ENCODE measurements around the gene PROKR1. TPM values are rescaled to one million over a fixed set of nuclear protein-coding genes. Genes with fewer than 3 reads are reported as not detected.

Gene PROKR1
- total RNA-seq, 2 donors from 2014 or later, result not detected

DNA sequence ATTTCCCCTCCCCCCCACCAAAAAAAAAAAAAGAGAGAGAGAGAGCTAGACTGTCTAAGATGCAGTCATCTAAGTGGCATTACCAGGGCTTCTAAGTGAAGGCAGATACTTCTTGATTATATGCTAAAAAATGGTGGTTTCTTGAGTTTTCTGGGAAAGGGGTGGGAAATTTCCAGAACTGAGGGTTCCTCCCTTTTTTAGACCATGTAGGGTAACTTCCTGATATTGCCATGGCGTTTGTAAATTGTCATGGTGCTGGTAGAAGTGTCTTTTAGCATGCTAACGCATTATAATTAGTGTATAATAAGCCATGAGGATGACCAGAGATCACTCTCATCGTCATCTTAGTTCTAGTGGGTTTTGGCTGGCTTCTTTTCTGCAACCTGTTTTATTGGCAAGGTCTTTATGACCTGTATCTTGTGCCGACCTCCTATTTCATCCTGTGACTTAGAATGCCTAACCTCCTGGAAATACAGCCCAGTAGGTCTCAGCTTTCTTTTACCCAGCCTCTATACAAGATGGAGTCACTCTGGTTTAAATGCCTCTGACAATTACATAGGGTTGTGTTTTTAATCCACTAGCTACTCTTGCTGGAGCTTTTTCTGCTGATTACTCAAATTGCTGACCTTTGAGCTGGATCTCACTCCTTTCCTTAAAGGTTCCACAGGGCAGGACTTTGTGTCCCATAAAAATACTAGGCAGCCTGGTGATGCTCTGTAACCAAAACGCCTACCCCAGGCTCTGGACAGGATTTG is 30.4 kb upstream of the PROKR1 start:
- no peak for DNase-seq
- Histone ChIP-seq H3K4me3 (no peak overlapping the region), H3K9me3 (peaks cover 0 to 3% (median 0%) of the 10 kb centered on the region in 3 donors), H3K27me3 (no peaks in the 10 kb centered on the region), H3K36me3 (replicated peaks in 1 of 2; ENCODE audit: insufficient read depth in 1 of 2, low read depth in 2 of 2) (no peaks in the 10 kb centered on the region), H3K4me1 (no peaks in the 10 kb centered on the region), H3K27ac (no peak overlapping the region)
- intact Hi-C loops (cut with DNase I), result no loop called here
- no peak for ATAC-seq
- WGBS, 2 donors, result 74 to 78% methylated on average over 5 of the region's 5 CpGs
- TF ChIP-seq, protein P1, sequence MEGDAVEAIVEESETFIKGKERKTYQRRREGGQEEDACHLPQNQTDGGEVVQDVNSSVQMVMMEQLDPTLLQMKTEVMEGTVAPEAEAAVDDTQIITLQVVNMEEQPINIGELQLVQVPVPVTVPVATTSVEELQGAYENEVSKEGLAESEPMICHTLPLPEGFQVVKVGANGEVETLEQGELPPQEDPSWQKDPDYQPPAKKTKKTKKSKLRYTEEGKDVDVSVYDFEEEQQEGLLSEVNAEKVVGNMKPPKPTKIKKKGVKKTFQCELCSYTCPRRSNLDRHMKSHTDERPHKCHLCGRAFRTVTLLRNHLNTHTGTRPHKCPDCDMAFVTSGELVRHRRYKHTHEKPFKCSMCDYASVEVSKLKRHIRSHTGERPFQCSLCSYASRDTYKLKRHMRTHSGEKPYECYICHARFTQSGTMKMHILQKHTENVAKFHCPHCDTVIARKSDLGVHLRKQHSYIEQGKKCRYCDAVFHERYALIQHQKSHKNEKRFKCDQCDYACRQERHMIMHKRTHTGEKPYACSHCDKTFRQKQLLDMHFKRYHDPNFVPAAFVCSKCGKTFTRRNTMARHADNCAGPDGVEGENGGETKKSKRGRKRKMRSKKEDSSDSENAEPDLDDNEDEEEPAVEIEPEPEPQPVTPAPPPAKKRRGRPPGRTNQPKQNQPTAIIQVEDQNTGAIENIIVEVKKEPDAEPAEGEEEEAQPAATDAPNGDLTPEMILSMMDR (IDR thresholded peaks at IDR 0.05), result no peak
- TF ChIP-seq POLR2A (IDR thresholded peaks at IDR 0.05), result no peak

DNA sequence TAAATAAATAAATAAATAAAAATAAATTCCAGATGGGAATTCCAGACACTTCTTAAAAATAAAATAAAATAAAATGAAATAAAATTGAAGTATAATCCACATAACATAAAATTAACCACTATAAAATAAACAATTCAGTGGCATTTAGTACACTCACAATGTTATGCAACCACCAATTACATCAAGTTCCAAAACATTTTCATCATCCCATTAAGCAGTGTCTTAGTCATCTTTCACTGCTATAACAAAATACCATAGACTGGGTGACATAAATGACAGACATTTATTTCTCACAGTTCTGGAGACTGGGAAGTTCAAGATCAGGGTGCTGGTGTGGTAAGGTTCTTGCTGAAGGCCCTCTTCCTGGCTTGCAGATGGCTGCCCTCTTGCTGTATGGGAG is 22.6 kb upstream of the PROKR1 start:
- no peak for DNase-seq
- H3K9me3 ChIP-seq, result no peaks in the 10 kb centered on the region
- ATAC-seq, result no peak
- H3K27ac ChIP-seq, result no peak overlapping the region
- no peaks in the 10 kb centered on the region for H3K4me1 ChIP-seq
- H3K36me3 ChIP-seq (replicated peaks in 1 of 2; ENCODE audit: insufficient read depth in 1 of 2, low read depth in 2 of 2), result no peaks in the 10 kb centered on the region
- H3K4me3 ChIP-seq, result no peak overlapping the region
- intact Hi-C loops (cut with DNase I), result no loop called here
- no peaks in the 10 kb centered on the region for H3K27me3 ChIP-seq
- no peak for TF ChIP-seq POLR2A (IDR thresholded peaks at IDR 0.05)
- TF ChIP-seq, protein P1 (IDR thresholded peaks at IDR 0.05), result no peak

DNA sequence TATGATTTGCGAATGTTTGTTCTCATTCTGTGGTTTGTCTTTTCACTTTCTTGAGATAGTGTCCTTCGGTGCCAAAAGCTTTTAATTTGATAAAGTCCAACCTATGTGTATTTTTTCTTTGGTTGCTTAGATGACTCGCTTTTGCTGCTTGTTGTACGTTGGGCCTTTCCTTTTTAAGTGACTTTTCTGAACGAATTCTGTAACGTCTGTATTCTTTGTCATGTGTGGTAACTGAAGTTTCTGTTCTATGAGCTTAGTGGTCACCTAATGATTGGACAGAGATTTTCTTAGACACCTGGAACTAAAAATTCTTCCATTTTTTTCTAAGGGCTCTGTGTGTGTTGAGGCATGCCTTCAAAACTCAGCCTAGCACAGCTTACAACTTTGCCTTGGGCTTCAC is 19.6 kb upstream of the PROKR1 start:
- H3K4me3 ChIP-seq, result no peak overlapping the region
- no peak for DNase-seq
- H3K9me3 ChIP-seq, result no peaks in the 10 kb centered on the region
- WGBS, 2 donors, result 80 to 85% methylated on average over 6 of the region's 6 CpGs
- TF ChIP-seq POLR2A (IDR thresholded peaks at IDR 0.05), result no peak
- TF ChIP-seq, protein P1 (IDR thresholded peaks at IDR 0.05), result no peak
- H3K27ac ChIP-seq, result no peak overlapping the region
- no peaks in the 10 kb centered on the region for H3K27me3 ChIP-seq
- H3K4me1 ChIP-seq, result no peaks in the 10 kb centered on the region
- intact Hi-C loops (cut with DNase I), result no loop called here
- no peak for ATAC-seq
- no peaks in the 10 kb centered on the region for H3K36me3 ChIP-seq (replicated peaks in 1 of 2; ENCODE audit: insufficient read depth in 1 of 2, low read depth in 2 of 2)

DNA sequence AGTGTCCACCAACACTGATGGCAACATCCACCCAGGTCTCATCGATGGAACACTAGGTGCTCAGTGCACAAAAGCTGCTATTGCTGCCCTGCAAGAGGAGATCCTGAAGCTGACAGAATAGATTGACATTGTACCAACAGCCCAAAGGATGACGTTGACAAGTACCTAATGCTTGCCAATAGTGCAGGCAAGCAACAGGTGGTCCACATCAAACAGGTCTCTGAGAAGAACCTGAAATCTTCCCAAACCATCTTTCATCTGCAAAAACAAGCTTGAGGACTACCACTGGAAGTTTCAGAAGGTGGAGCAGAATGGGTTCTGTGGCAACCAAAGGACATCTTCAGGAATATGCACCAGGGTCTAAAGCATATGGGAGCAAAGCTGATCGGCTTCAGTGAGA is 15.8 kb upstream of the PROKR1 start:
- no peak overlapping the region for H3K27ac ChIP-seq
- DNase-seq (no peak), ATAC-seq (no peak)
- H3K4me1 ChIP-seq, result no peaks in the 10 kb centered on the region
- H3K27me3 ChIP-seq, result no peaks in the 10 kb centered on the region
- H3K9me3 ChIP-seq, result no peaks in the 10 kb centered on the region
- no peaks in the 10 kb centered on the region for H3K36me3 ChIP-seq (replicated peaks in 1 of 2; ENCODE audit: insufficient read depth in 1 of 2, low read depth in 2 of 2)
- intact Hi-C loops (cut with DNase I), result no loop called here
- H3K4me3 ChIP-seq, result no peak overlapping the region
- TF ChIP-seq, protein P1 (IDR thresholded peaks at IDR 0.05), result no peak
- no peak for TF ChIP-seq POLR2A (IDR thresholded peaks at IDR 0.05)
- 65 to 78% methylated on average over 3 of the region's 3 CpGs for WGBS, 2 donors

DNA sequence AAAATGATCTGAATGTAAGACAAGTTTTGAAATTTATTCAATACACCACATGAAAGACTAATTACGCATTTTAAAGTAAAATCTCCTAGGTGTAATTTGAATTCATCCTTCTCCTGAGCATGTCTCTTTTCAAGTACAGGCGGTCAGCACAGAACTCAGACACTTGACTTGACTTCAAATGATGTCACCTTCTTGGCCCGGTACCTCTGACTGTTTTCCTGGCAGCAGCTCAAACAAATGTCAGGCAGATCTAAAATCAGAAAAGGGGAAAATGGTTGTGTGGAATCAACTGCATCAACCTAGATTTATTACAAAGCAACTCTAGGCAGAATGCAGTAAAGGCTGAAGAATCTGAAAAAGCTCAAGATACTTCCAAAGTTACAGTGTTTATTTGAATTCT is 11.4 kb upstream of the PROKR1 start:
- no peak for ATAC-seq
- Histone ChIP-seq H3K36me3 (replicated peaks in 1 of 2; ENCODE audit: insufficient read depth in 1 of 2, low read depth in 2 of 2) (no peaks in the 10 kb centered on the region), H3K4me3 (no peak overlapping the region), H3K4me1 (no peaks in the 10 kb centered on the region), H3K9me3 (no peaks in the 10 kb centered on the region), H3K27me3 (no peaks in the 10 kb centered on the region), H3K27ac (no peak overlapping the region)
- TF ChIP-seq POLR2A (IDR thresholded peaks at IDR 0.05), result no peak
- TF ChIP-seq, protein P1 (IDR thresholded peaks at IDR 0.05), result no peak
- intact Hi-C loops (cut with DNase I), result no loop called here
- peak in 2 of 4 donors; percentile 16 to 21 for DNase-seq
- 40 to 49% methylated on average over 3 of the region's 3 CpGs for WGBS, 2 donors

Measured in body of pancreas (tissue), 4 donors.